Measurements from ENCODE around the gene LIMD2.

LIMD2 gene

DNA sequence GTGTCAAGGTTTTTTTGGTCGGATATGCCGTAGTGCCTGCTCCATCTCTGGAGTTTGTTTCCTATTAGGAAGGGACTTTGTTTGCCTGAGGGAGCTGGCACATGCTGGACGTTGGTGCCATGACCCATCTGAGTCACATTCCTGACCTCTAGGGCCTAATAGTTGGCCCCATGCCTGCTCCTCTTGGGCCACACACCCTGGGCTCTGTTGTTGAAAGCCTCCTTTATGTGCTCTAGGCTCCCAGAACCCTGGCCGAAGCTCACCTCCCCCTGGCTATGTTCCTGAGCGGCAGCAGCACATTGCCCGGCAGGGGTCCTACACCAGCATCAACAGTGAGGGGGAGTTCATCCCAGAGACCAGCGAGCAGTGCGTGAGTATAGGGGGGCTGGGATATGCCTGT is 18.4 kb downstream of the LIMD2 start:
- no peak for DNase-seq (ENCODE audit: low spot score)

DNA sequence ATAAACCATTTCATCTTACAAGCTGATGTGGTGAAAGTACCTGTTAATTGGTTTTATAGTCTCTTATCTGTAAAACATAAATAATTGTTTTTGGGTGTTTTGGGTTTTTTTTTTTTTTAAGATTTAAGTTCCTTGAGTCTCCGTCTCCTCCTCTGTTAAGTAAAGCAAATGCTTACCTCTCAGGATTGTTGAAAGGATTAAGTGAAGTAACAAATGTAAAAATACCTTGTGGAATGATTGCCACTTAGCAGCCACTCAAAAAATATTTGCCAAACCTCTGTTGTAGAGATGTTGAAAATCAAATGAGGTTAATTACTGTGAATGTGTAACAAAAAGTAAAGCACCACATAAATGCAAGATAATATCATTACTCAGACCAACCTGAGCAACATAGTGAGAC is 19.2 kb downstream of the LIMD2 start:
- DNase-seq (ENCODE audit: low spot score), result no peak

DNA sequence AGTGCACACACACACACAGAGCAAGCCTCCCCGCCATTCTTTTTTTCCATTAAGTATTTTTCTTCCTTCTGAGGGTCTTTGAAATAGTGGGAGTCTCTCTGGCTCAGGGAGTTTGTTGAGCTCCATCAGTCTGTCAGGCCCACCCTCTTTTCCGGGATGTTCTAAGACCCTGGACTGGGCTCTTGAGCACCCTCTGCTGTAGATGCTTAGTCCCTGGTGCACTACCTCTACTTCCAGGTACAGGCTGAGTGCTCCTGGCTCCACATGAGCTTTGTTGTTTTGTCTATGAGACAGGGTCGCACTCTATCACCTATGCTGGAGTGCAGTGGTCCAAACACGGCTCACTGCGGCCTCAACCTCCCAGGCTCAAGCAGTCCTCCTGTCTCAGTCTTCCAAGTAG is 20.7 kb downstream of the LIMD2 start:
- no peak for DNase-seq (ENCODE audit: low spot score)

DNA sequence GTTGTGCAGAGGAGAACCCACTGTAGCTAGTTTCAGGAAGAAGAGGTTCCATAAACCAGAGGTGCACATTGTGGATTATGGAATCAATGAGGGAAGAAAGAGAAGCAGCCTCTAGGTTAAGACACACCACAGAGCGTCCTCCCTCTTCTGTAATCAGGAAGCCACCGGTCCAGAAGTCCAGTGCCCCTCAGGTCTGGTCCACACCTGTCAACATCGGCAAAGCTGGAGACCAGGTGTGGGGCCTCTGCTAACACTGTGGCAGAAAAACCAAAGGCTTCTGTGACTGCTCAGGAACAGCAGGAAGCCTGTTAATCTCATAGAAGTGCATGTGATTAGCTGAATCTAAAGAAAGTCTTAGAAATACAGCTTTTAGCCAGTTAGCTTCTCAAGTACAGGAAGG is 23.3 kb downstream of the LIMD2 start:
- no peak for DNase-seq (ENCODE audit: low spot score)

DNA sequence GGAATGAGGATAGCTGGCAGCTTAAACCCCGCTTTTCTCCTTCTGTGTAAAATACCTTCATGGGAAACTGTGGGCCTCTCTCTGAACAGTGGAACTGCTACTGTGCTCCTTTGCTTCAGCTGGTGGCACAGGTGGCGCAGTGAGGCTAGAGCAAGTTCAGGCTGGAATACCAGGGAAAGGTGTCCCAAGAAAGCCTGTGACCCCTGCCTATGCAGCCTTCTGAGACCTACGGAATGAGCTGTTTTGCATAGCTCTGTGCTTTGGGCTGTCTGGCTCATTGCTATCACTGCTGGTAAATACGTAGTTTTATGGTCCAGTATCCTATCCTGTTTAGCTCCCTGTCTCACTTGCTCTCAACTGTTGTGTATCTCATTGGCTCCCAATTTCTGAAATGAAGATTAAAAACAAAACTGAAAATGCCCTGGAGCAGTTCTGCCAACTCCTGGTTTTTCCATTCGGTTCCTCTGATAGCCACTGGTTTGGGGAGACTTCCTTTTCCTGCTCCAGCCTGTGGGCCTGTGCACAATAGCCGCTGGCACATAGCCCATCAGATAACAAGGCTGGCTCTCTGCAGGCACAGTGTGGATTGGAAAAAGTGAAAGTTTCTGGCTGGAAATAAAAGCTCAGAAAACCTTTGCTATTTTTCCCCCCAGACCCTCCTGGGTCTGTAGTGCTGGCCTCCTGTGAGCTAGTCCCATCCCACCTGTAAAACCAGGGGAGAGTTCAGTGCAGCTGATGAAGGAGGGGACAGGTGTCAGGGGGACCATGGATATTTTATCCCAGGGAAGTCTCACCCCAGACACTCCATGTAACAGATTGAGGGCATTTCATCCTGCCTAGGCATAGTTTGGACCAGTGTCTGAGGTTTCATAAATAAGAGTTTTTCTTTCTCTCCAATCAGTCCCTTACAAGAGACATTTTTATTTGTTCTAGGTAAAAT is 24.0 kb downstream of the LIMD2 start:
- peak; percentile 75 for DNase-seq (ENCODE audit: low spot score)

DNA sequence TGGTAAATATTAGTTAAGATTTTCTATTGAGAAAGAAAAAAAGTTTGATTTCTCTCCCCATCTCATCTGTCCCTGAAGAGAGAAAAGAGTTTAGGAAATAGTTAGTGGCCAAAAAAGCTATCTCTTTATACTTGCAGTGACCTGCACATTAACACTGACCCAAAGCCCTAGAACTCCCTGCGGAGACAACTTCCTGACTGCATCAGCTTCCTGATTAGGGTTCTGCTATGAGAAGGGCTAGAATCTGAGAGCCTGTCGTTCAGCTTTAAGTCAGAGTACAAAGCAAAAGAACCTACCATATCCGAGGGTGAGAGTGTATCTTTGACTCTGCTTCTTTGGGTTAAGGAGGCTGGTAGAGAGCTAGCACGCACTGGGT is 24.7 kb downstream of the LIMD2 start:
- DNase-seq (ENCODE audit: low spot score), result no peak

DNA sequence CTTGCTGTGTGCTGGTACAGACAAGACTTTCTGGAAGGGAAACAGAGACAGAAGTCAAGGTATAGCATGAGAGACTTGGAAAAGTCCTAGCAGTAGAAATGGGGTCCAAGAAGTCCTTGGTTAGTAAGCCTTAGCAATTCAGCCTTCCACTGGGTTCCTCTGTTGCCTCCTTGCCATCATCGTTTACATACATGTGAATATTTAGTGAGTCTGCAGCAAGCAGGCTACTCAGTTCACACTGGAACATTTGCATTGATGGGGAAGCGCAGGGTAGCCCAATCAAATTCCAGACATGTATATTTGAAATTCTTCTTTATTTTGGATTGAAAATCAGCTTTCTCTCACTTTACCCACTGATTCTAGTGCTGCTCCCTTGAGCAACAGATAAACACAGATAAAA is 27.1 kb downstream of the LIMD2 start:
- DNase-seq (ENCODE audit: low spot score), result no peak

DNA sequence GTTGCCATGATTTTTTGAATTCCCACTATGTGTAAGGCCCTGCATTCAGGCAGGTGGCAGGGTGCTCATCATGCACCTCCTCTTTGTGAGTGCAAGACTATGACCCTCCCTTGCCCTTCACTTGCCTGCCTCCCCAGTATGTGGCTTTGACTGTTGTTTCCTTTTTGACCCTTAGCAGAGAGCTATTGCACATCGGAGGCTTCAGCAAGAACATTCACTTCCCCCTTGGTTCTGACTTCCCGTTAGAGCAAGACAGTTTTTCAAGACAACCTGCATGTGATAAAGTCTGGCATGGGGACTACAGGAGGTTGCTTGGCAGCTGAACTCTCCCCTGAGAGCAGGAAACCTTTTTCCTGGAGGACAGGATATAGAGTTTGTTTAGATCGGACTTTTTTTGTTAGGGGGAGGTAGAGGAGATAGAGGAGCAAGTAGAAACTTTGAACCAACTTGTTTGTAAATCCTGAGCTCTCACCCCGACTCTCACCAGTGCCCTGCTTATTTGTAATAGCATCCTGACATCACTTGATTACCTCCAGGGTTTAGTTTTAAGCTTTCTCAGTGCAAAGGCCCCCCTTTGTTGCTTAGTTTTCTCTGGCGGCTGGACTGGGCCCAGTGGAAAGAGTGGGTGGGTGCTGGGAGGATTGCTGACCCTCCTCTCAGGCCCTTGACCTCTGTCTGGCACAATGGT is 34.3 kb downstream of the LIMD2 start:
- DNase-seq (ENCODE audit: low spot score), result peak; percentile 75

DNA sequence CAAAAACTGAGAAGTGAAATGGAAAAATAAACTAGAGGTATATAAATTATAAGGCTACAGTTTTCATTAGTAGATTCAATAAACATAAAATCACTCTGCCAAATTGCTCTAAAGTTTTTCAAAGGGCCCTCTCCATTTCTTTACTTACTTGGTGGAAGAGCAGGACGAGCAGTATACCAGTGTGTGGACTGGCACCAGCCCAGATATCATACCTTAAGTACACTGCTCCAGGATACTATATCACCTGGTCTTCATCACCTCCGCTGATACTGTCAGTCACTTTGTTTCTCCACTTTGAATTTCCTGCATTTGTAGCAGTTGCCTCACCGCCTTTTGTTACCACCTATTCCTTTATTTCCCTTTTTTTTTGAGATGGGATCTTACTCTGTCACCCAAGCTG is 40.1 kb downstream of the LIMD2 start:
- DNase-seq (ENCODE audit: low spot score), result no peak

DNA sequence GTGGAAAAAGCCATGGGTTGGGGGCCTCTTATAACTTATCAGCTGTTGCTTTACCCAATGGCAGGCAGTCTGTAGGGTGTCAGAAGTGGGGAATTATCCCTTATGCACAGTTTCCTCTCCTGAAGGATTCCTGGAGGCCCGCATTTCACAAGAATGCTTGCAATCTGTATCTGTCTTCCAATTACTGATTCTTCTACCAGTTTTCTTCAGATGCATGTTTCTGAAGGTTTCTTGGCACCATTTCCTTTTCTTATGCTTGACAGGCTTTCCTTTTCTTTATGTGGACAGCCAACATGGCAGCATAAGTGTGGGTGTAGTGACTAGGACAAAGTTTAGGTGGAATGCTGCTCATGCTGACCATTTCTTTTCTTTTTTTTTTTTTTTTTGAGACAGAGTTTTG is 41.6 kb downstream of the LIMD2 start:
- DNase-seq (ENCODE audit: low spot score), result no peak

DNA sequence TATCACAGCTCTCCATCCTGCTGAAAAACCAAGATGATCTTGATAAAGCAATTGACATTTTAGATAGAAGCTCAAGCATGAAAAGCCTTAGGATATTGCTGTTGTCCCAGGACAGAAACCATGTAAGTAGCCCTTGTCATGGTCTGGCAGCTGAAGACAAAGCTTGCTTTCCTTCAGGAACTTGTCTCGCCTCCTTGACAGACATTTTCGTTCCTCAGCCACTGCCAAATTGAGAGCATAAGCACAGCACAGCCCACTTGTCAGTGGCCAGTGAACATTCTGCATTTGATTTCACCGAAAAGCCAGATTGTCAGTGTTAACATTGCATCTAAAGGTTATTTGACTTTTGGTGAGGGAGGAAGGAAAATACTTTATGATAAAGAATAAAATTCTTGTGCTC is 42.1 kb downstream of the LIMD2 start:
- DNase-seq (ENCODE audit: low spot score), result no peak

DNA sequence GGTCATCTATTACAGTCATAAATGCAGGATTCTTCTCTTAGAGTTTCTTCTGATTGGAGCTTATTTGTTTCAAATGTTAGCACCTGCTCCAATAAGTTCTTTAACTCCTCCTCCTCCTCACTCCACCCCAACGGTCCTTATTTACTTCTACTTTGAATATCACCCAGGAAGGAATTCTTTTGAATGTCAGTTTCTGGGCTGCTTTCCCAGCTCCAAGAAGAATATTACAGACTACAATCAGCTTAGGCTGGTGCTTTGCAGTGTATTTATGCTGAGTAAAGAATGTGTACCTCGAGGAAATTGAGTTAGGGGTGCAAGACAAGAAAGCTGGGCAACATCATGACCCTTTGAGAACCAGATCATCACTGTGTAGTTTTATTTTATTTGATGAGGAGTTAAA is 46.9 kb downstream of the LIMD2 start:
- DNase-seq (ENCODE audit: low spot score), result no peak

DNA sequence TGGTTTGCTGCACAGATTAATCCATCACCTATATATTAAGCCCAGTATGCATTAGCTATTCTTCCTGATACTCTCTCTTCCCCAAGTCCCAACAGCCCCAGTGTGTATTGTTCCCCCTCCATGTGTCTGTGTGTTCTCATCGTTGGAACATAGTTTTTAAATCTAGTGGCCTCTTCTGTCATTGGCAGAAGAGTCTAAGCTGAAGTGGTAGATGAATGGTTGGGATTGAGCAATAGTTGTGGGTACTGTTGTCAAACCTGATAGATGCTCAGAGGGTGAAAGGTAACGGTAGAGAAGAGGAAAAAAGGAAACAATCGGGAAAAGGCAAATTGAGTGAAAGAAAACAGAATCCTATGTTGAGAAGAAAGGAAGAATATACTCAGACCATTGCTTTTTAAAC is 47.8 kb downstream of the LIMD2 start:
- no peak for DNase-seq (ENCODE audit: low spot score)

DNA sequence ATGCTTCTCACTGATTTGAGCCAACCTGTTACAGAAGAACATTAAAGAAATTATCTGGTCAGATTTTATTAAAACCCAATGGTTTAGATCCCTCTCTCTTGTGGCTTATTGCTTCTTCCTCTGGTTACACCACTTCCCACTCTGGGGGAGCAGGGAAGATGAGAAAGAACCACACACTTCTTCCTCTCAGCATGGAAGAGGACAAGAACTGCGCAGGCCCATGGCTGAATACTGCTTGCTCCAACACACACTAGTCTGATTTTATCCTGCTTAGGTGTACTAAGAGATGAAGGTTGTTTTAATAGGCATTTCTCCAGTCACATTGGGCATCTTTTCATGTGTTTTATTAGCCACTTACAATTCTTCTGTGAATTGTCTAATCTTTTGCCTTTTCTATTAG is 50.1 kb downstream of the LIMD2 start:
- peak; percentile 55 for DNase-seq (ENCODE audit: low spot score)

DNA sequence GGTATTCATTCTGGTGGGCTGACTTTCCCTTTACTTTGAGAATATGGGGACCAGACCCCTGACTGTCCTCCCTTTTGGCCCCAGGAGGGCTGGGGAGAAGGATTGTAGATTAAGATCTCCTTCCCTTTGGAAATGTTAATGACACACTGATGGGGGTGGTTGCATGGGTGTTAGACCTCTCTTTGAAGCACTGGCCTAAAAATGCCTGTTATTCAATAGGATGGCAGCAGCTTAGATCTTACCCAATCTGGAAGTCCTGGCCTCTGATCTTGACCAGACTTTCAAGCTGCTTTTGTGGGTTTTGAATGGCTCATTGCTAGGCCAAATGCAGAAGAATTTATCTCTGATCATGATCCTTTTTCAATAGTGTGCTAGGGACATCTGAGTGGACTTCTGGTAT is 52.0 kb downstream of the LIMD2 start:
- DNase-seq (ENCODE audit: low spot score), result no peak

DNA sequence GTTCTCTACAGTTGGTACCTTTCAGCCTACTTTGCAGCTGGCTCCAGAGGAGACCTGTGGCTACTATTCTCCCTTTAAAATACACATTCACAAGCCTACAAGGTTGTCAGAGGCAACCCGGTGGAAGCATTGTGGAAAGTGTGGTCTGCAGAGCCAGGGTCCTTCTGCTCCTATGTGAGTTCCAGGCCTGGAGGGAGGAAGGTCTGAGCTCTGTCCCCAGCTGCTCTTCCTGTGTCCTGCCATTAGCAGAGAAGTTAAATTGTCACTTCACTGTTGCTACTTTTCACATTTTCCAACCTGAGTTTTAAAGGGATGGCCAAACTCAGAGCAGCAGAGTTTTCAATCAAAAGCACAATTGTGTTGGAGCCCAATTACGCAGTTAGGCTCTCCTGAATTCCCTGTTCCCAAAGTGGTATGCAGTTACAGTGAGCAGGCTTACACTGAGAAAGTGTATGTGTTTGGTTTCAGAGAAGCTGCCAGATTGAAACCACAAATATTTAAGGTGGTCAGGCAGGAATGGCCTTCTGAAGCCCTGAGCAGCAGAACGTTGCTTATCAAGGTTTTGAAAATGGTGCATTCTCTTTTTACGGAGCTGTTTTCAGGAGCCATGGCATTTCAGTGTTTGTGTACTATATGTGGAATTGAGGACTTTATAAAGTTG is 52.7 kb downstream of the LIMD2 start:
- no peak for DNase-seq (ENCODE audit: low spot score)

DNA sequence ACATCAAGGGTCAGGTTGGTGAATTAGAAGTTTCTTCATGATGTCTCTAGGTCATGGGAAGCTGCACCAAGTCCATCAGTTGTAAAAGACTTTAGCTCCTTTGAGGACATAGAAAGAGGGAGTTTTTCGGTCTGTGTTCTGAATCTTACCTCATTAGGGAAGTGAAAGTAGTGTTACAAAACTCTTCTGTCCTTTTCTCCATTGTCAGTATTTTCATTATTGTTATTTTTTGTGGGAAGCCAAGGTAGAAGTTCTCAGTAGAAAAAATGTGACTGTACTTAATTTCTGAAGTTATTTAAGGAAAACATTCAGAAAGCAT is 53.5 kb downstream of the LIMD2 start:
- DNase-seq (ENCODE audit: low spot score), result peak; percentile 15

All from Ammon's horn (tissue), 1 donor.